Activated CD4-positive, alpha-beta T cell treated with anti-CD3 and anti-CD28 coated beads, Interleukin-2, amount 50 U/mL, for 24 hours (primary cell): ENCODE results near the gene FLNC.

ENCODE experiments used
- DNase-seq, 2 donors: peaks; one replicate each; pipeline ENCODE4 v3.0.0-alpha.2; 2020; ENCODE audit warnings: low read depth in 1 of 2, low spot score in 1 of 2

The FLNC gene

DNA sequence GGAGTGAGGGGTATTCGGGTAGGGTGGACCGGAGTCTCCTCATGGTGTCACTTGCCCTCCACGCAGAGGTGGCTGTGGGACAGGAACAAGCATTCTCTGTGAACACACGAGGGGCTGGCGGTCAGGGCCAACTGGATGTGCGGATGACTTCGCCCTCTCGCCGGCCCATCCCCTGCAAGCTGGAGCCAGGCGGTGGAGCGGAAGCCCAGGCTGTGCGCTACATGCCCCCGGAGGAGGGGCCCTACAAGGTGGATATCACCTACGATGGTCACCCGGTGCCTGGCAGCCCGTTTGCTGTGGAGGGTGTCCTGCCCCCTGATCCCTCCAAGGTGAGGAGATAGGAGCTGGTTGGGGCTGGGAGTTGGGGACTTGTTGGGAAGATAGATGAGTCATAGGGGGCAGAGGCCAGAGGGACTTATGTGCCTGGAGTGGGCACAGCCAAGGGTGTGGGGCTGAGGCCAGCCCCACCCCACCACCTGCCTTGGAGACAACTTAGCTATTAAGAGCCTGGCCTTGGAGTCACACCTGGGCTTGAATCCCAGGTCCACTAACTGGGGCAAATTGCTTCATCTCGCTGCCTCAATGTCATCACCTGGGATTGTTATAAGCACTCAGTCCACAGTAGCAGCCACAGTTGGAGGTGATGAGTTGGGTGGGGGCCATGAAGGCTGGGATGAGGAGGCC lies 13.9 kb downstream of the FLNC start:
- no peak for DNase-seq

DNA sequence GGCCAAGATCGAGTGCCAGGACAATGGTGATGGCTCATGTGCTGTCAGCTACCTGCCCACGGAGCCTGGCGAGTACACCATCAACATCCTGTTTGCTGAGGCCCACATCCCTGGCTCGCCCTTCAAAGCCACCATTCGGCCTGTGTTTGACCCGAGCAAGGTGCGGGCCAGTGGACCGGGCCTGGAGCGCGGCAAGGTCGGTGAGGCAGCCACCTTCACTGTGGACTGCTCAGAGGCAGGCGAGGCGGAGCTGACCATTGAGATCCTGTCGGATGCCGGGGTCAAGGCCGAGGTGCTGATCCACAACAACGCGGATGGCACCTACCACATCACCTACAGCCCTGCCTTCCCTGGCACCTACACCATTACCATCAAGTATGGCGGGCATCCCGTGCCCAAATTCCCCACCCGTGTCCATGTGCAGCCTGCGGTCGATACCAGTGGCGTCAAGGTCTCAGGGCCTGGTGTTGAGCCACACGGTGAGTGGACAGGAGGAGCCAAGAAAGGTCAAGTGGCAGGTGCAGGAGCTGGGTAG lies 14.6 kb downstream of the FLNC start:
- DNase-seq, result no peak

DNA sequence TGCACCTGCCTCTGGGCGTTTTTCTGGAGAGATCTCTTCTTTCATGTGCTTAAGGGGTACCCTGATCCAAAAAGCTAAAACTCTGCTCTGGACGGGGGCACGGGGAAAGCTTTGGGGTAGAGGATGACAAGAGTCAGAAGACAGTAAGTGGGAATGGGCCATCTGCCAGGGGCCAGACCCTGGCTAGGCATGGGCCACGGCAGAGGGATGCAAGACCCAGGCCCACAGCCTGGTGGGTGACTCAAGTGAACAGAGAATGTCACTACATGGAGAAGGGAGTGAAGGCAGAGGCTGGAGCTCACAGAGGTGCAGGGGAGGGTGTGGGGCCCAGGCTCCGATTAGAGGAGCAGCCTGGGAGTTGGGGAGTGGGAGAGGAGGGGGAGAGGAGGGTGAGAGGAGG lies 15.3 kb downstream of the FLNC start:
- DNase-seq, result no peak

DNA sequence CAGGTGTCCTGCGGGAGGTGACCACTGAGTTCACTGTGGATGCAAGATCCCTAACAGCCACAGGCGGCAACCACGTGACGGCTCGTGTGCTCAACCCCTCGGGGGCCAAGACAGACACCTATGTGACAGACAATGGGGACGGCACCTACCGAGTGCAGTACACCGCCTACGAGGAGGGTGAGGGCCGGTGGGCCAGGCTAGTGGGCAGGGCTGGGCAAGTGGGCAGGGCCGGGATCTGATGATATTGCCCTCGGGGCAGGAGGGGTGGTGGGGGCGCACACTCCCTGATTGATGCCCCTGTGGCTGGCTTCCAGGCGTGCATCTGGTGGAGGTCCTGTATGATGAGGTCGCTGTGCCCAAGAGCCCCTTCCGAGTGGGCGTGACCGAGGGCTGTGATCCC lies 15.8 kb downstream of the FLNC start:
- no peak for DNase-seq

DNA sequence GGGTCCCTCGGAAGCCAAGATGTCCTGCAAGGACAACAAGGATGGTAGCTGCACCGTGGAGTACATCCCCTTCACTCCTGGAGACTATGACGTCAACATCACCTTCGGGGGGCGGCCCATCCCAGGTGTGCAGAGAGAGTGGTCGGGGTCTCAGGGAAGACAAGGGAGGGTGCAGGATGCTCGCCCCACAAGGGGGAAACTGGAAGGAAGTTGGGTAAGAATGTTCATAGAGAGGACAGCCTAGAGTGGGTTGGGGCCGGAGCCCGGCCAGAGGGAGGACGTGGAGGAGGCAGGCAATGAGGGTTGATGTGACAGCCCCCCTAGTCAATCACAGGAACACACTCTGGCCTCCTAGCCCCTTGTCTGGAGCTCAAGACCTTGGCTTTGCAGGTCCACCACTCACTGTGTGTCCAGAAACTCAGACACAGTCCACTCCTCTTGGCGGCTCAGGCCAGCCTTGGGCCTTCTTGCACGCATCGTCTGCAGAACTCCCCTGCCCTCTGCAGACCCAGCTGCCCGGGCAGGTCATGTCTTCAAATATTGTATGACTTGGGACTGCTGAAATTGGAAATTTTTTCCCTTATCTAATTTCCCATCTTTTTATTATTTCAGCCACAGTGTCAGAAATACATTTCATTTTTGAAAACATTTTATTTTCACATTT lies 16.7 kb downstream of the FLNC start:
- DNase-seq, result no peak

DNA sequence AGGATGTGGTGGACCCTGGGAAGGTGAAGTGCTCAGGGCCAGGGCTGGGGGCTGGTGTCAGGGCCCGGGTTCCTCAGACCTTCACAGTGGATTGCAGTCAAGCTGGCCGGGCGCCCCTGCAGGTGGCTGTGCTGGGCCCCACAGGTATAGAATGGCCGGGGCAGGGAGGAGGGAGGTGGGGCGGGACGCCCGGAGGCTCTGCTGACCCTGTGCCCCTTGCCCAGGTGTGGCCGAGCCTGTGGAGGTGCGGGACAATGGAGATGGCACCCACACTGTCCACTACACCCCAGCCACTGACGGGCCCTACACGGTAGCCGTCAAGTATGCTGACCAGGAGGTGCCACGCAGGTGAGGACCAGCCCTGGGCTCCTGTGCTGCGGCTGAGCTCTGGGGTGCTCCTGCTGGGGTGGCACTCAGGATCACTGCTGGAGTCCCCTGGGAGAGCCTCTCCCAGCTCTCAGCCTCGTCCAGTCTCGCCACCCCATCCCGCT lies 17.6 kb downstream of the FLNC start:
- no peak for DNase-seq

DNA sequence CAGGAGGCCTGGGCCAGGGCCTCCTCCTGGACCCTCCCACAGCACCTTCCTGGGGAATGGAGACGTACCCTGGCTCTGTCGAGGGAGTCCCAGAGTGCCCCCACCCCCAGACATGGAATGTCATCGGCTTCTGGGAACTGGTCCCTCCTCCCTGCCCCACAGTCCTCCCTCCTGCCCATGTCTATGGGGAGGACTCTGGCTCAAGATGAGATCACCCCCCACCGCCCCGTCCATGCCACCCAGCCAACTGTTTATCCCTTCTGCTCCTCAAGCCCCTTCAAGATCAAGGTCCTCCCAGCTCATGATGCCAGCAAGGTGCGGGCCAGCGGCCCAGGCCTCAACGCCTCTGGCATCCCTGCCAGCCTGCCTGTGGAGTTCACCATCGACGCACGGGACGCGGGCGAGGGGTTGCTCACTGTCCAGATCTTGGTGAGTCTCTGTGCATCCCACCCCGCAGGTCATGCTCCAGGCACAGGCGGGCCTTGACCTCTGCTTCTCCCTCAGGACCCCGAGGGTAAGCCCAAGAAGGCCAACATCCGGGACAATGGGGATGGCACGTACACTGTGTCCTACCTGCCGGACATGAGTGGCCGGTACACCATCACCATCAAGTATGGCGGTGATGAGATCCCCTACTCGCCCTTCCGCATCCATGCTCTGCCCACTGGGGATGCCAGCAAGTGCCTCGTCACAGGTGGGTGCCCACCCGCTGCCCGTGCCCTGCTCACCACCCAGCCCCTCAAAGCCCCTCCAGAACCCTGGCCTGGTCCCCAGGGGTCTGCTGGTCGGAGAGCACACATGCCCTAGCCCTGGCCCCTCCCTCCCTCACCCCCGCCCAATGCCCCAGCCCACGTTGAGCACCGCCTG lies 18.3 kb downstream of the FLNC start:
- DNase-seq, result no peak

DNA sequence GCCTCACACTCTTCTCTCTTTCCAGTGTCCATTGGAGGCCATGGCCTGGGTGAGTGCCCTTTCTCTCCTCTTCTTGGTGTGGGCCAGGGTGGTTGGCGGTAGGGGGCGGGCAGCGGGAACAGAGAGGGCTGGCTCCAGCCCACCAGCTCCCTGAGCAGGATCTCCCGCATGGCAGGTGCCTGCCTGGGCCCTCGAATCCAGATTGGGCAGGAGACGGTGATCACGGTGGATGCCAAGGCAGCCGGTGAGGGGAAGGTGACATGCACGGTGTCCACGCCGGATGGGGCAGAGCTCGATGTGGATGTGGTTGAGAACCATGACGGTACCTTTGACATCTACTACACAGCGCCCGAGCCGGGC lies 18.9 kb downstream of the FLNC start:
- DNase-seq, result no peak

DNA sequence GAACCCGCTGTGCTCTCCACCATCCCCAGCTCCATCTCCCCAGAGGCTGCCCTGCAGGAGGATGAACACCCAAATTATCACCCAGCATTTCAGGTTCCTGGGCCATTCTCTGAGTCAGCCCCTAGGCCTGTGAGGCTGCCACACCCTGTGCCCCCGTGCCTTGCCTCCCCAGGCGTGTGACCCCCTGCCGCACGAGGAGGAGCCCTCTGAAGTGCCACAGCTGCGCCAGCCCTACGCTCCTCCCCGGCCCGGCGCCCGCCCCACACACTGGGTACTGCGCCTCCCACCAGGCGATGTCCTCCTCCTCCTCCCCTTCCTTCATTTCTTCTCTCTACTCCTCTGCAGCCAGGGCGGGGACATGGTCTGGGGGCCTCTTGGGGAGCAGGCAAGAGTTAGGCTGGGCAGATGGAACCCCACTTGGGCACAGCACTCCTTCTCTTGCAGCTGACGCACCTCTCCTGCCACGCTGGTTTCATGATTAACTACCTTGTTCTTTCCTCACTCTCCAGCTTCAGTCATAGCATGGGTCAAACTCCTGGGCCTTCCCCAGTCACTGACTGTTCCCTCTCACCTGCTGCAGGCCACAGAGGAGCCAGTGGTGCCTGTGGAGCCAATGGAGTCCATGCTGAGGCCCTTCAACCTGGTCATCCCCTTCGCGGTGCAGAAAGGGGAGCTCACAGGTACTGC lies 19.7 kb downstream of the FLNC start:
- no peak for DNase-seq

DNA sequence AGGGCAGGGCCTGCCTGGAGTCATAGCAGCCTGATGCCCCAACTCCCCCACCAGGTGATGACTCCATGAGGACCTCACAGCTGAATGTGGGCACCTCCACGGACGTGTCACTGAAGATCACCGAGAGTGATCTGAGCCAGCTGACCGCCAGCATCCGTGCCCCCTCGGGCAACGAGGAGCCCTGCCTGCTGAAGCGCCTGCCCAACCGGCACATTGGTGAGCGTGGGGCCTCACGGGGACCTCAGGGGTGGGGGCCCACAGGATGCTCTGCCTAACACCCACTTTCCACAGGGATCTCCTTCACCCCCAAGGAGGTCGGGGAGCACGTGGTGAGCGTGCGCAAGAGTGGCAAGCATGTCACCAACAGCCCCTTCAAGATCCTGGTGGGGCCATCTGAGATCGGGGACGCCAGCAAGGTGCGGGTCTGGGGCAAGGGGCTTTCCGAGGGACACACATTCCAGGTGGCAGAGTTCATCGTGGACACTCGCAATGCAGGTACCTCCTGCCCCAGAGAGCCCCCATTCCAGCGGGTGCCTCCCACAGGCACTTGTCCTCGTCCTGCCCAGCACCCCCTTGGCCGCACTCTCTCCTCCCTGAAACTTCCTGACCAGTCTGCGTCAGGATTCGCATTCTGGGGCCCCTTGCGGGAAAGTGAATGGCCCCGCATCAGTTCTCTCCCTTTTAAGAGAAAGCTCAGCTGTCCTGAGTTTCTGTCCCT lies 22.5 kb downstream of the FLNC start:
- DNase-seq, result no peak

DNA sequence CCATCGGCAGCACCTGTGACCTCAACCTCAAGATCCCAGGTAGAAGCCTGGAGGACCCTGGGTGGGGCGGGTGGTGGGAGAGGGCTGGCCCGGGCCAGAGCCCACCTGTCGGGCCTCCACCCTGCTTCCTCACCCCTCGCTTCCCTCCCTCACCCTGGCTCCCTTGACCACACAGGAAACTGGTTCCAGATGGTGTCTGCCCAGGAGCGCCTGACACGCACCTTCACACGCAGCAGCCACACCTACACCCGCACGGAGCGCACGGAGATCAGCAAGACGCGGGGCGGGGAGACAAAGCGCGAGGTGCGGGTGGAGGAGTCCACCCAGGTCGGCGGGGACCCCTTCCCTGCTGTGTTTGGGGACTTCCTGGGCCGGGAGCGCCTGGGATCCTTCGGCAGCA lies 23.6 kb downstream of the FLNC start:
- DNase-seq, result no peak

DNA sequence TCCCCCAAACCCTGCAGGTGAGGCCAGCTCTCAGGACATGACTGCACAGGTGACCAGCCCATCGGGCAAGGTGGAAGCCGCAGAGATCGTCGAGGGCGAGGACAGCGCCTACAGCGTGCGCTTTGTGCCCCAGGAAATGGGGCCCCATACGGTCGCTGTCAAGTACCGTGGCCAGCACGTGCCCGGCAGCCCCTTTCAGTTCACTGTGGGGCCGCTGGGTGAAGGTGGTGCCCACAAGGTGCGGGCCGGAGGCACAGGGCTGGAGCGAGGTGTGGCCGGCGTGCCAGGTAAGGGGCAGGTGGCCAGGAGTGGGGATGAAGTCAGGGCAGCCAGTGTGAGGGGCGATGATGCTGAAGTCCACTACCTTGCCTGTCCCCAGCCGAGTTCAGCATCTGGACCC lies 24.2 kb downstream of the FLNC start:
- no peak for DNase-seq

DNA sequence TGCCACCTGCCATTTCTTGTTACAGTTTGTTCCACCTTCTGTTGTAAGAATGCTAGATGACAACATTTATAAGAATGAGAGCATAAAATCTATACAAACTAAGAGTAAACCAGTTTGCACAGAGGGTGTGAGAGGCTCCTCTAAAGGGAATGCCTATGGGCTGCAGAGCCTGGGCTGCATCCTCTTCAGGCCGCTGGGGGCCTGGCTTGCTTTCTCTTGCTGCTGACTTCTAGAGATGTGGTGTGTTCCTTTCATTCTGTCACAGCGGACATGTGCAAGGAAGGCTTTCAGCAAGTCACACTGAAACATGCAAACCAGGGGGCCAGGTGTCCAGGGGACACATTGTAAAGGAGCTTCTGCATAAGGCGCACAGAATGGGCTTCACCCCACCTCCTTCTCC lies 25.4 kb downstream of the FLNC start:
- DNase-seq, result no peak

DNA sequence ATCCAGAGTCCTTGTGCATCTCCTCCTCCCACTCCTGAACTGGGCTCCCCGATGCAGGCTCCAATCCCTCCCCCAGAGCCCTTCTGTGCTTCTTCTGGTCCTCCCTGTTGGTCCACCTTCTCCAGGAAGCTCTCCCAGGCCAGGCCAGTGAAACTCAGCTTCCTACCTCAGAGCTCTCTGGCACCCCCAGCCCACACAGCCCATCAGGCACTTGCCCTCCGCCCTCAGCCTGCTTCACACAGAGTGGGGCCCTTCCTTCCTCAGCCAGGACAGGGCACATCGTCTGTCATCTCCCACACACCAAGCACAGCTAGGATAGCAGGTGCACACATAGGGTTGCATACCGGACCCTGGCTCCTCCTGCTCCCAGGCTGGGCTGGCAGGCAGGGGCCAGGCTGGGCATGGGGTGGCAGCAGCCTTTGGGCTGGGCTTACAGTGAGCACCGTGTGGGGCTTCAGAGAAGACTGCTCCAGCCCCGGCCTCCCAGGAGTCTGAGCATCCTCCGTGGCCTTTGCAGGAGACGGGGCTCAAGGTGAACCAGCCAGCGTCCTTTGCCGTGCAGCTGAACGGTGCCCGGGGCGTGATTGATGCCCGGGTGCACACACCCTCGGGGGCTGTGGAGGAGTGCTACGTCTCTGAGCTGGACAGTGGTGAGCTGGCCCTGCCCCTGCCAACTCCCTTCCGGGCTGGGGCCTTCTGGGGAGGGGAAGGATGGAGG lies 26.0 kb downstream of the FLNC start:
- no peak for DNase-seq

DNA sequence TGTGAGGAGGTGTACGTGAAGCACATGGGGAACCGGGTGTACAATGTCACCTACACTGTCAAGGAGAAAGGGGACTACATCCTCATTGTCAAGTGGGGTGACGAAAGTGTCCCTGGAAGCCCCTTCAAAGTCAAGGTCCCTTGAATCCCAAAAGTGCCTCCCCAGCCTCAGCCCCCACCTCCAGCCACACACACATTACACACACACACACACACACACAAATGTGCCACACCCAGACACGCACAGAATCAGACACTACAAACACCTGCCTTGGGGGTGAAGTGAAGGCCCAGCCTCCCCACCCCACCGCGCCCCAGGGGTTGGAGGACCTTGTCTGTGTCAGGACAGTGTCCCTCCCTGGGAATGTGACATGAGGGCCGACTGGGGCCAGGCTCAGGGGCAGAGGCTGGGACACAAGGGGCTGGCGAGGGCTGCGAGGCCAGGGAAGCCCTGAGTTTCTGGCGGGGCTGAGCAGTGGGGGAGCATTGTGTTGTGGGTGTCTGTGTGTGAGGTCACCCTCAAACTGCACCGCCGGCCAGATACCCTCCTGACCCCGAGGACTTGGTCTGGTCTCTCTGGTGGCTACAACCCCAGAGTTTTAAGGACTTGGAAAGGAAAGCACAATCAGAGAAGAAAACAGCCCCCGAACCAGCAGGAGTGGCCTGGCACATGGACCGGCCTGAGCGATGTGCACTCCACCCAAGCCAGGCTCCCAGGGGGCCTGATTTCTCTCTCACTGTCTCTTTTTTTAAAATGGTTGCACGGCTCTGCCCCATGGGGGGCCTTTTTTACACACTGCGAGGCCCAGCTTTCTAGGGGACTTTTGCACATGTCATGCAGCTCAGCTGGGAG lies 28.4 kb downstream of the FLNC start:
- no peak for DNase-seq

DNA sequence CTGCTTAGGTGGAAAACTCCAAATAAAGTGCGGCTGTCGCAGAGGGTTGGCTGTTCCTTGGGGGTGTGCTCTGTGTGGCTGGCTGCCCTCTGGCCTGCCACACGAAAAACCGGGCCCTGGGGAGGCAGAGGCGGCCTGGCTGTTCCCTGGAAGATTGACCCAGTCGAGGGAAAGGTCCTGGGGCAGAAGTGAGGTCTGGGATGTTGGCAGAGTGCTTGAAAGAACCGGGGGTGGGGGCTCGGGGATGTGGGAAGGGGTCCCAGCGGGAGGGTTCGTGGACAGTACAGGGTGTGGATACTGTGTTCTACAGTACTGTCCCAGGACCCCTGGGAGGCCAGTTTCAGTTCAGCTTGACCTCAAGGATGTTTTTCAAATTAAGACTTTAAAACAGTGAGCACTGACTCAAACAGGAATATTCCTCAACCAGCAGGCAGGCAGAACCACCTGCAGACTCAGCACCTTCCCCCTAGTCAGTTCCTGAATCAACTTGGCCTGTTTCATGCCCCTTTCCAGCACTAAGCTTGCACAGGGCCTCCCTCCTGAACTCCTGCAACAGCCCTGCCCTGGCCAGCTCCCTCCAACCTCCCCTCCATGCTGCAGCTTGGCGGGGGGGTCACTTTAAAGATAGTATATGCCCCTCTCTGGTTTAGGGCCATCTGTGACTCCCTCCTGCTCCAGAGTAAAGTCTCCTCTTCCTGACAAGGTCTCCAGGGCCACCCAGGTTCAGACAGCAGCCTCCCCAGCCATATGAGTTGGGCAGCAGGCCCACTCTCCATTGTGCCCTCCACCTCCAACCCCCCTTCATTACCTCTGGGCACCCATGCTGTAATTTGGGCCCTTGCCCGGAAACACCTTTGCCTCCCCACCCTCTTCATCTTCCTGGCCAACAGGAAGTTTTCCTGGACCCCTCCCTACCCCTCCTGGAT lies 29.3 kb downstream of the FLNC start:
- DNase-seq, result no peak

DNA sequence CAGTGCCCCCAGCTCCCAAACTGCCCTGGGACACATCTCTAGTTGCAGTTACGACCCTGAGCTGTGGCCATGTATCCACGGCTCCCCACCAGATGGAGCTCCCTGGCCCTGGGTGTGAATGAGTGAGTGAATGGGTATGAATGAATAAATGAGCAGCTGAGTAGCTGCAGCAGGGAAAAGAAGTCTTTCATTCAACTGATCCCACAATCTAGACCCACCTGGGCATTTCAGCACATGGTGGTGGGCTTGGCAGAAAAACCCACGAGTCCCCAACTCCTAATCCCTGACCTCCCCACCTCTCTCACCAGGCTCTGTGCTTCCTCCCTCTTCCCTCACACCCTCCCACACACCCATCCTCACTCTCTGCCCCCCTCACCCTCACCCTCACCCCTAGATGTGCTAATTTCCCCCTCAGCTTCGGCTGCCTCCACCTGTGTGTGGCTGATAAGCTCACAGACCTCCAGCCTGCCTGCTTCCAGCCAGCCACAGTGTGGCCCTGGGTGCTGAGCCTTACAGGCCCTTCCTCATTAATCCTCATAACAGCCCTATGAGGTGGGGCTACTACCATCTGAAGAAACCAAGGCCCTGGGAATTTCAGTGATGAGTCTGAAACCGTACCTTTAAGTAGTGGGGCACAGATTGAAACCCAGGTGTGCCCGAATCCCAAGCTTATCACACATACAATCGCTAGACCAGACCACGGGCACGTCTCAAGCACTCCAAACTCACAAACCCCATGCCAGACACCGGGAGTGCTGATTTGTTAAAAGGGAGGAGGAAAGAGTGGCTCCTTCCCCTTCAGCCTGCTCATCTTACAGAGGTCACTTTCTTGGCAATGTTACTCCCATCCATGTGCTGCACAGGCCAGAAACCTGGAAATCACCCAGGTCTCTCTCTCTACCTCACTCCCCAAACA lies 30.2 kb downstream of the FLNC start:
- no peak for DNase-seq
